H1 (cell line): ENCODE results near the gene SLC34A1. TPM values are rescaled to one million over a fixed set of nuclear protein-coding genes. Genes with fewer than 3 reads are reported as not detected.

ENCODE experiments used
- CHD7 ChIP-seq: fragments of 300-600 bp; sonication (generic); IDR thresholded peaks from 2 replicates; pipeline ENCODE4 v1.7.1; 2012; ENCODE audit warnings: low read length, moderate library complexity, mild to moderate bottlenecking, inconsistent platforms; ENCODE audit not compliant: insufficient replicate concordance
- EGR1 ChIP-seq: IDR thresholded peaks from 2 replicates; pipeline ENCODE4 v1.6.1; 2011; ENCODE audit warnings: low read depth, low read length, borderline replicate concordance
- GTF2F1 ChIP-seq: IDR thresholded peaks from 2 replicates; pipeline ENCODE4 v1.6.1; 2012; ENCODE audit warnings: low read depth, low read length, improper control_type of control experiment, borderline replicate concordance
- HDAC2 ChIP-seq, 2 experiments: fragments of 300-600 bp in 1 of 2; sonication (generic) in 1 of 2; IDR thresholded peaks; 2 replicates each; pipeline ENCODE4 v1.6.1; 2011 to 2012; ENCODE audit warnings: low read depth in 2 of 2, low read length in 2 of 2, mild to moderate bottlenecking in 2 of 2, moderate library complexity in 2 of 2, borderline replicate concordance in 1 of 2, inconsistent platforms in 1 of 2
- MAFK ChIP-seq: IDR thresholded peaks from 2 replicates; pipeline ENCODE4 v1.6.1; 2012; ENCODE audit warnings: low read depth, mild to moderate bottlenecking, improper control_type of control experiment, low read length
- PHF8 ChIP-seq: fragments of 200-600 bp; sonication (generic); conservative IDR thresholded peaks from 2 replicates; pipeline ENCODE4 v1.7.1; 2012; ENCODE audit warnings: low read depth, mild to moderate bottlenecking, inconsistent platforms, low read length, moderate library complexity
- TBP ChIP-seq: IDR thresholded peaks from 2 replicates; pipeline ENCODE4 v1.6.1; 2011; ENCODE audit warnings: low read depth, low read length, improper control_type of control experiment
- TCF12 ChIP-seq: IDR thresholded peaks from 2 replicates; pipeline ENCODE4 v1.6.1; 2011; ENCODE audit warnings: low read depth, mild to moderate bottlenecking, low read length
- YY1 ChIP-seq: IDR thresholded peaks from 2 replicates; pipeline ENCODE4 v1.6.1; 2011; ENCODE audit warnings: low read depth, mild to moderate bottlenecking, low read length
- ZNF274 ChIP-seq: IDR thresholded peaks from 2 replicates; pipeline ENCODE4 v1.7.0; 2012; ENCODE audit warnings: low read length, borderline replicate concordance; ENCODE audit errors: extremely low read depth
- polyA plus RNA-seq, 7 experiments: library from polyadenylated mRNA; depleted of rRNA in 3 of 7; stranded (reverse) in 5 of 7; unstranded in 2 of 7; fragments of >200 nt in 5 of 7; fragments of 200-250 nt in 2 of 7; gene quantifications; 1 replicate in 5 of 7; 2 replicates in 1 of 7; 4 replicates in 1 of 7; pipeline versions ENCODE4 v1.2.1 to v1.2.3, GENCODE V29; 2011 to 2013; ENCODE audit warnings: missing spikeins in 2 of 7, mixed read lengths in 2 of 7
- total RNA-seq: library from RNA; stranded (reverse); fragmentation: NEBNext Ultra II Directional; extraction: Animal tissue kit (Norgen Biotek cat#: 25700); gene quantifications from 2 replicates; pipeline ENCODE4 v1.2.1, GENCODE V29; 2021

The SLC34A1 gene
- total and polyA plus RNA-seq, 2 of the 8 experiments (the other 6 are each of a cell fraction or from before 2014, with no cell fraction given) = not detected

GRCh38 chr5:177403792-177404640 is 19.8 kb downstream of the SLC34A1 start (continued):
- TF ChIP-seq CHD7 (no peak), EGR1 (no peak), PHF8 (no peak), YY1 (peak; percentile 23; the same call in 1 of the 2 replicates), ZNF274 (no peak), HDAC2 (IDR thresholded peaks at IDR 0.05; ENCODE audit: borderline replicate concordance in 1 of 2, low read depth in 2 of 2, low read length in 2 of 2) (no peak), TCF12 (no peak), MAFK (no peak), TBP (no peak), GTF2F1 (no peak)
